Uterus (tissue), 2 donors: ENCODE data around the gene AMBRA1.

ENCODE experiments used
- POLR2A ChIP-seq, 2 donors: fragments of 450-650 bp; IDR thresholded peaks; one replicate each; pipeline ENCODE4 v1.6.1; 2016; ENCODE audit warnings: antibody characterized with exemption in 2 of 2, mild to moderate bottlenecking in 1 of 2, moderate library complexity in 1 of 2
- TF ChIP-seq, protein P1 (sequence below), 4 experiments: fragments of 200-600 bp in 2 of 4; fragments of 450-650 bp in 2 of 4; sonication (generic) in 2 of 4; IDR thresholded peaks; one replicate each; pipeline ENCODE4 v1.5.1; 2016 to 2019; ENCODE audit warnings: antibody characterized with exemption in 4 of 4, mild to moderate bottlenecking in 2 of 4, moderate library complexity in 1 of 4

DNA sequence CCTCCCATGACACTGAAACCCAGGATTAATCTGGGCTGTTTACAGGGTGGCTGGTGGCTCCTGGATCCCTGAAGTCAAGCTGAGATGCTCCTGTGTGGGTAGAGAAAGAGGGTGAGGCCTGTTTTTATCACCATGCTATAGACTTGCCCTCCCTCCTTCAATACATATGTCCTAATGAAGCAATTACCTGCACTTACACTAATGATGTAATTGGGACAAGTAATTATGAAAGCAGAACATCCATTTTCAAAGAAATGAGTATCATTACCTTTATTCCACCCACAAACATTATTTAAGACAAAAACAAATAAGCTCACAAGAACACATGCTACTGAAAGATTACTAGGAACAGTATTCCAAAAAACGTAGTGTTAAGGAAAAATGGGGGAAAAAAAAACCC is 138.0 kb downstream of the AMBRA1 start:
- TF ChIP-seq, protein P1, sequence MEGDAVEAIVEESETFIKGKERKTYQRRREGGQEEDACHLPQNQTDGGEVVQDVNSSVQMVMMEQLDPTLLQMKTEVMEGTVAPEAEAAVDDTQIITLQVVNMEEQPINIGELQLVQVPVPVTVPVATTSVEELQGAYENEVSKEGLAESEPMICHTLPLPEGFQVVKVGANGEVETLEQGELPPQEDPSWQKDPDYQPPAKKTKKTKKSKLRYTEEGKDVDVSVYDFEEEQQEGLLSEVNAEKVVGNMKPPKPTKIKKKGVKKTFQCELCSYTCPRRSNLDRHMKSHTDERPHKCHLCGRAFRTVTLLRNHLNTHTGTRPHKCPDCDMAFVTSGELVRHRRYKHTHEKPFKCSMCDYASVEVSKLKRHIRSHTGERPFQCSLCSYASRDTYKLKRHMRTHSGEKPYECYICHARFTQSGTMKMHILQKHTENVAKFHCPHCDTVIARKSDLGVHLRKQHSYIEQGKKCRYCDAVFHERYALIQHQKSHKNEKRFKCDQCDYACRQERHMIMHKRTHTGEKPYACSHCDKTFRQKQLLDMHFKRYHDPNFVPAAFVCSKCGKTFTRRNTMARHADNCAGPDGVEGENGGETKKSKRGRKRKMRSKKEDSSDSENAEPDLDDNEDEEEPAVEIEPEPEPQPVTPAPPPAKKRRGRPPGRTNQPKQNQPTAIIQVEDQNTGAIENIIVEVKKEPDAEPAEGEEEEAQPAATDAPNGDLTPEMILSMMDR (IDR thresholded peaks at IDR 0.05) = no peak
- TF ChIP-seq POLR2A (IDR thresholded peaks at IDR 0.05) = no peak
